ENCODE data around the gene SEMA3D. TPM values are rescaled to one million over a fixed set of nuclear protein-coding genes. Genes with fewer than 3 reads are reported as not detected.

The SEMA3D gene
- polyA plus RNA-seq, 1 donor from 2014 or later = 1.6 TPM

DNA sequence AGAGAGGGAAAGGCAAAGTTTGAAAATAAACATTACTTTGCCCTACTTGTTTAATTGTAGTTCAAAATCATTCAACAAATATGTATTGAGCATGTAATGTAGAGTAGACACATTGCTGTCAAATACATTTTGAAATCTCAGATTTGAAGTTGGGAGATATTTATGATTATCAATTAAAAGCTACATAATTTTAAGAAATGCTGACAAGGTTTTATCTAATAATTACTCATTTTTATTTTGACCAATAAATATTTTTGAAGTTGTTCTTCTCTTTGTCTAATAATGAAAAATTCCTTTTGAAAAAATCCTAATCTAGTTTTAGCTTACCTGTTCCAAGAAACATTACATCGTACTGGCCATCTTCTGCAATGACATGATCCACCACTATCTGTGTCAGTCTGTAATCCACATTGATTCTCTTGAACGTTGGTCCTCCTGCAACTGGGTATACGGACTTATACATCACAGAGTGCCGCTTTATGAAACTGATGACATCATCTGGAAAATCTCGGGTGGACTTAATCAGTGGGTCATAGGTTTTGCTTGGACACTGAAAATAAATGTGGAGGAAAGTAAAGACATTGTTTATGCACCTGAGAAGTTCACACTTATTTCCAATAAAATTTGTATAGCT lies 164.7 kb downstream of the SEMA3D start:
- Histone ChIP-seq H3K9ac (ENCODE audit: low read length) (no peak overlapping the region), H3K79me2 (replicated peaks; ENCODE audit: insufficient read depth, low read length) (no peaks in the 10 kb centered on the region), H3K4me2 (ENCODE audit: low read length) (no peak overlapping the region), H3K9me3 (ENCODE audit: low read length) (no peaks in the 10 kb centered on the region), H2AFZ (ENCODE audit: low read depth, low read length) (no peak overlapping the region), H3K9me2 (ENCODE audit: insufficient read depth, low read length) (no peaks in the 10 kb centered on the region), H3K27ac (ENCODE audit: low read length) (no peak overlapping the region), H3F3A (ENCODE audit: insufficient read depth, low read length, poor library complexity, severe bottlenecking) (no peaks in the 10 kb centered on the region), H3K4me3 (ENCODE audit: low read length) (no peak overlapping the region), H3K27me3 (ENCODE audit: insufficient read depth, low read depth, low read length) (no peaks in the 10 kb centered on the region), H4K20me1 (ENCODE audit: insufficient read depth) (no peaks in the 10 kb centered on the region), H3K36me3 (ENCODE audit: insufficient read depth, low read length) (no peaks in the 10 kb centered on the region)
- TF ChIP-seq, protein P1, sequence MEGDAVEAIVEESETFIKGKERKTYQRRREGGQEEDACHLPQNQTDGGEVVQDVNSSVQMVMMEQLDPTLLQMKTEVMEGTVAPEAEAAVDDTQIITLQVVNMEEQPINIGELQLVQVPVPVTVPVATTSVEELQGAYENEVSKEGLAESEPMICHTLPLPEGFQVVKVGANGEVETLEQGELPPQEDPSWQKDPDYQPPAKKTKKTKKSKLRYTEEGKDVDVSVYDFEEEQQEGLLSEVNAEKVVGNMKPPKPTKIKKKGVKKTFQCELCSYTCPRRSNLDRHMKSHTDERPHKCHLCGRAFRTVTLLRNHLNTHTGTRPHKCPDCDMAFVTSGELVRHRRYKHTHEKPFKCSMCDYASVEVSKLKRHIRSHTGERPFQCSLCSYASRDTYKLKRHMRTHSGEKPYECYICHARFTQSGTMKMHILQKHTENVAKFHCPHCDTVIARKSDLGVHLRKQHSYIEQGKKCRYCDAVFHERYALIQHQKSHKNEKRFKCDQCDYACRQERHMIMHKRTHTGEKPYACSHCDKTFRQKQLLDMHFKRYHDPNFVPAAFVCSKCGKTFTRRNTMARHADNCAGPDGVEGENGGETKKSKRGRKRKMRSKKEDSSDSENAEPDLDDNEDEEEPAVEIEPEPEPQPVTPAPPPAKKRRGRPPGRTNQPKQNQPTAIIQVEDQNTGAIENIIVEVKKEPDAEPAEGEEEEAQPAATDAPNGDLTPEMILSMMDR (IDR thresholded peaks at IDR 0.05; ENCODE audit: poor library complexity, severe bottlenecking) = no peak
- no peak for TF ChIP-seq TAF1 (IDR thresholded peaks at IDR 0.05; ENCODE audit: low read depth)
- TF ChIP-seq, protein P2, sequence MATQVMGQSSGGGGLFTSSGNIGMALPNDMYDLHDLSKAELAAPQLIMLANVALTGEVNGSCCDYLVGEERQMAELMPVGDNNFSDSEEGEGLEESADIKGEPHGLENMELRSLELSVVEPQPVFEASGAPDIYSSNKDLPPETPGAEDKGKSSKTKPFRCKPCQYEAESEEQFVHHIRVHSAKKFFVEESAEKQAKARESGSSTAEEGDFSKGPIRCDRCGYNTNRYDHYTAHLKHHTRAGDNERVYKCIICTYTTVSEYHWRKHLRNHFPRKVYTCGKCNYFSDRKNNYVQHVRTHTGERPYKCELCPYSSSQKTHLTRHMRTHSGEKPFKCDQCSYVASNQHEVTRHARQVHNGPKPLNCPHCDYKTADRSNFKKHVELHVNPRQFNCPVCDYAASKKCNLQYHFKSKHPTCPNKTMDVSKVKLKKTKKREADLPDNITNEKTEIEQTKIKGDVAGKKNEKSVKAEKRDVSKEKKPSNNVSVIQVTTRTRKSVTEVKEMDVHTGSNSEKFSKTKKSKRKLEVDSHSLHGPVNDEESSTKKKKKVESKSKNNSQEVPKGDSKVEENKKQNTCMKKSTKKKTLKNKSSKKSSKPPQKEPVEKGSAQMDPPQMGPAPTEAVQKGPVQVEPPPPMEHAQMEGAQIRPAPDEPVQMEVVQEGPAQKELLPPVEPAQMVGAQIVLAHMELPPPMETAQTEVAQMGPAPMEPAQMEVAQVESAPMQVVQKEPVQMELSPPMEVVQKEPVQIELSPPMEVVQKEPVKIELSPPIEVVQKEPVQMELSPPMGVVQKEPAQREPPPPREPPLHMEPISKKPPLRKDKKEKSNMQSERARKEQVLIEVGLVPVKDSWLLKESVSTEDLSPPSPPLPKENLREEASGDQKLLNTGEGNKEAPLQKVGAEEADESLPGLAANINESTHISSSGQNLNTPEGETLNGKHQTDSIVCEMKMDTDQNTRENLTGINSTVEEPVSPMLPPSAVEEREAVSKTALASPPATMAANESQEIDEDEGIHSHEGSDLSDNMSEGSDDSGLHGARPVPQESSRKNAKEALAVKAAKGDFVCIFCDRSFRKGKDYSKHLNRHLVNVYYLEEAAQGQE (IDR thresholded peaks at IDR 0.05; ENCODE audit: borderline replicate concordance) = no peak
- no peak for TF ChIP-seq SMC3 (conservative IDR thresholded peaks at IDR 0.05; ENCODE audit: poor library complexity)
- no peak for TF ChIP-seq MXI1 (conservative IDR thresholded peaks at IDR 0.05; ENCODE audit: poor library complexity, severe bottlenecking)

GRCh38 chr7:85021101-85021704 lies 165.7 kb downstream of the SEMA3D start:
- Histone ChIP-seq H3K9me2 (ENCODE audit: insufficient read depth, low read length) (no peaks in the 10 kb centered on the region), H4K20me1 (ENCODE audit: insufficient read depth) (no peaks in the 10 kb centered on the region), H3K27me3 (ENCODE audit: insufficient read depth, low read depth, low read length) (no peaks in the 10 kb centered on the region), H2AFZ (ENCODE audit: low read depth, low read length) (no peak overlapping the region), H3K27ac (ENCODE audit: low read length) (no peak overlapping the region), H3K9me3 (ENCODE audit: low read length) (no peaks in the 10 kb centered on the region), H3K79me2 (replicated peaks; ENCODE audit: insufficient read depth, low read length) (no peaks in the 10 kb centered on the region), H3K36me3 (ENCODE audit: insufficient read depth, low read length) (no peaks in the 10 kb centered on the region), H3K9ac (ENCODE audit: low read length) (no peak overlapping the region), H3K4me2 (ENCODE audit: low read length) (no peak overlapping the region), H3F3A (ENCODE audit: insufficient read depth, low read length, poor library complexity, severe bottlenecking) (no peaks in the 10 kb centered on the region), H3K4me3 (ENCODE audit: low read length) (no peak overlapping the region)
- TF ChIP-seq, protein P1 (IDR thresholded peaks at IDR 0.05; ENCODE audit: poor library complexity, severe bottlenecking) = peak; percentile 80
- TF ChIP-seq, protein P2 (IDR thresholded peaks at IDR 0.05; ENCODE audit: borderline replicate concordance) = no peak
- TF ChIP-seq POLR2AphosphoS5 (IDR thresholded peaks at IDR 0.05) (no peak), RAD21 (conservative IDR thresholded peaks at IDR 0.05) (peak; percentile 87), SMC3 (conservative IDR thresholded peaks at IDR 0.05; ENCODE audit: poor library complexity) (peak; percentile 87), EZH2 (IDR thresholded peaks at IDR 0.05; ENCODE audit: borderline replicate concordance, insufficient read depth, low read length, poor library complexity, severe bottlenecking) (no peak), MXI1 (conservative IDR thresholded peaks at IDR 0.05; ENCODE audit: poor library complexity, severe bottlenecking) (no peak), TAF1 (IDR thresholded peaks at IDR 0.05; ENCODE audit: low read depth) (no peak), EP300 (conservative IDR thresholded peaks at IDR 0.05; ENCODE audit: poor library complexity, severe bottlenecking) (no peak)

All from neural cell (in vitro differentiated cells).